ENCODE data around the gene CDC42EP3.

- TF ChIP-seq CTCF (IDR thresholded peaks at IDR 0.05) (no peak), POLR2A (IDR thresholded peaks at IDR 0.05) (no peak)
These were observed 23.5 kb downstream of the CDC42EP3 start for GRCh38 chr2:37647971-37648330.

Data from thyroid gland (tissue), 4 donors.